Stimulated activated CD4-positive, alpha-beta T cell treated with anti-CD3 and anti-CD28 coated beads, Interleukin-4, amount 100 ng/mL, for 48 hours (primary cell): ENCODE measurements around the gene ANKS1B.
"Not testable (repeated sequence)": the region's sequence is repeated elsewhere in the genome, so short reads cannot be mapped to it uniquely, and the experiment has no call there.

Experiments used
- DNase-seq, 2 donors: peaks; one replicate each; pipeline ENCODE4 v3.0.0-alpha.2; 2020; ENCODE audit warnings: low read depth in 2 of 2

Gene ANKS1B

GRCh38 chr12:98885778-98886177, 1099.0 kb downstream of the ANKS1B start:
- no peak for DNase-seq

GRCh38 chr12:98883231-98883630, 1101.5 kb downstream of the ANKS1B start:
- DNase-seq = no peak

GRCh38 chr12:98882526-98882925, 1102.2 kb downstream of the ANKS1B start:
- DNase-seq = no peak

GRCh38 chr12:98873776-98874175, 1111.0 kb downstream of the ANKS1B start:
- no peak for DNase-seq

- no peak for DNase-seq
These were observed 1114.2 kb downstream of the ANKS1B start for GRCh38 chr12:98870504-98870903.

GRCh38 chr12:98869886-98870503, 1114.7 kb downstream of the ANKS1B start:
- no peak for DNase-seq

GRCh38 chr12:98868538-98868937, 1116.2 kb downstream of the ANKS1B start:
- DNase-seq = no peak

- no peak for DNase-seq
These were observed 1116.7 kb downstream of the ANKS1B start for GRCh38 chr12:98868076-98868475.

- DNase-seq = no peak
These were observed 1120.4 kb downstream of the ANKS1B start for GRCh38 chr12:98864363-98864762.

- DNase-seq = no peak
These were observed 1121.6 kb downstream of the ANKS1B start for GRCh38 chr12:98863167-98863566.

- no peak for DNase-seq
These were observed 1123.5 kb downstream of the ANKS1B start for GRCh38 chr12:98861251-98861650.

GRCh38 chr12:98856897-98857540, 1127.7 kb downstream of the ANKS1B start:
- DNase-seq = no peak

GRCh38 chr12:98852181-98852580, 1132.6 kb downstream of the ANKS1B start:
- DNase-seq = no peak

- no peak for DNase-seq
These were observed 1137.5 kb downstream of the ANKS1B start for GRCh38 chr12:98847242-98847641.

GRCh38 chr12:98845957-98846356, 1138.8 kb downstream of the ANKS1B start:
- DNase-seq = no peak

GRCh38 chr12:98840325-98840724, 1144.4 kb downstream of the ANKS1B start:
- DNase-seq = no peak

- no peak for DNase-seq
These were observed 1146.5 kb downstream of the ANKS1B start for GRCh38 chr12:98838231-98838647.

GRCh38 chr12:98837134-98837752, 1147.5 kb downstream of the ANKS1B start:
- not testable (repeated sequence) for DNase-seq

GRCh38 chr12:98830657-98831056, 1154.1 kb downstream of the ANKS1B start:
- no peak for DNase-seq

- DNase-seq = no peak
These were observed 1155.7 kb downstream of the ANKS1B start for GRCh38 chr12:98828802-98829600.

GRCh38 chr12:98823012-98823411, 1161.7 kb downstream of the ANKS1B start:
- no peak for DNase-seq

- DNase-seq = no peak
These were observed 1162.9 kb downstream of the ANKS1B start for GRCh38 chr12:98821866-98822265.
